Vagina (tissue), 2 donors: ENCODE data around the gene SEMA4A. TPM values are rescaled to one million over a fixed set of nuclear protein-coding genes. Genes with fewer than 3 reads are reported as not detected.

Source experiments
- DNase-seq, 2 donors: peaks; one replicate each; pipeline ENCODE4 v3.0.0-alpha.2; 2017; ENCODE audit errors: extremely low spot score in 2 of 2
- H3K27ac ChIP-seq: fragments of 200-600 bp; sonication (generic); one replicate; pipeline ENCODE4 v1.5.1; 2019
- H3K27me3 ChIP-seq: fragments of 200-600 bp; sonication (generic); one replicate; pipeline ENCODE4 v1.5.1; 2019
- H3K36me3 ChIP-seq, 2 donors: fragments of 200-600 bp; sonication (generic); one replicate each; pipeline ENCODE4 v1.5.1; 2017 to 2019
- H3K4me1 ChIP-seq: fragments of 200-600 bp; sonication (generic); one replicate; pipeline ENCODE4 v1.5.1; 2019
- H3K4me3 ChIP-seq, 2 donors: fragments of 200-600 bp; sonication (generic); 1 replicate in 1 of 2; 2 replicates in 1 of 2; pipeline ENCODE4 v1.5.1; 2016 to 2019
- H3K9me3 ChIP-seq: fragments of 200-600 bp; sonication (generic); one replicate; pipeline ENCODE4 v1.5.1; 2019
- CTCF ChIP-seq, 3 experiments: fragments of 450-650 bp in 2 of 3; fragments of 200-600 bp in 1 of 3; sonication (generic) in 1 of 3; IDR thresholded peaks; one replicate each; pipeline ENCODE4 v1.5.1; 2017 to 2019; ENCODE audit warnings: antibody characterized with exemption in 3 of 3, mild to moderate bottlenecking in 2 of 3, moderate library complexity in 2 of 3
- POLR2A ChIP-seq, 2 donors: fragments of 450-650 bp; IDR thresholded peaks; one replicate each; pipeline ENCODE4 v1.6.1; 2017; ENCODE audit warnings: antibody characterized with exemption in 2 of 2, mild to moderate bottlenecking in 2 of 2, moderate library complexity in 2 of 2
- POLR2AphosphoS5 ChIP-seq, 2 donors: sonication (generic); formaldehyde crosslinking; IDR thresholded peaks; one replicate each; pipeline ENCODE4 v1.9.0; 2017; ENCODE audit warnings: antibody characterized with exemption in 2 of 2, mild to moderate bottlenecking in 2 of 2, low read depth in 1 of 2; ENCODE audit not compliant: insufficient read depth in 1 of 2
- intact Hi-C: fragments of 100-400 bp; cut with DNase I; formaldehyde crosslinking; loops from one replicate; pipeline ENCODE4 v1.15.1; 2023
- total RNA-seq: library from RNA; depleted of rRNA; stranded (reverse); fragments of >200 nt; gene quantifications from one replicate; pipeline ENCODE4 v1.2.3, GENCODE V29; 2016

Gene SEMA4A
- total RNA-seq, 1 donor from 2014 or later: 18.7 TPM

- peak in 1 of 2 donors; percentile 14 for TF ChIP-seq POLR2AphosphoS5 (IDR thresholded peaks at IDR 0.05; ENCODE audit: insufficient read depth in 1 of 2, low read depth in 1 of 2)
- no peak for TF ChIP-seq POLR2A (IDR thresholded peaks at IDR 0.05)
- Histone ChIP-seq H3K4me3 (no peak overlapping the region), H3K27ac (no peak overlapping the region), H3K4me1 (peaks cover 41% of the 10 kb centered on the region), H3K27me3 (no peaks in the 10 kb centered on the region), H3K9me3 (no peaks in the 10 kb centered on the region), H3K36me3 (peaks cover 0 to 24% of the 10 kb centered on the region in 2 donors)
- intact Hi-C loops: no loop called here
- no peak for DNase-seq
These were observed 64.5 kb downstream of the SEMA4A start for GRCh38 chr1:156217871-156218270.

GRCh38 chr1:156220226-156220625 is 66.8 kb downstream of the SEMA4A start:
- H3K27me3 ChIP-seq: no peaks in the 10 kb centered on the region
- peaks cover 26% of the 10 kb centered on the region for H3K4me1 ChIP-seq
- no peak for TF ChIP-seq POLR2A (IDR thresholded peaks at IDR 0.05)
- TF ChIP-seq CTCF (IDR thresholded peaks at IDR 0.05): no peak
- TF ChIP-seq POLR2AphosphoS5 (IDR thresholded peaks at IDR 0.05; ENCODE audit: insufficient read depth in 1 of 2, low read depth in 1 of 2): no peak
- intact Hi-C loops: no loop called here
- no peak for DNase-seq
- no peak overlapping the region for H3K4me3 ChIP-seq
- no peaks in the 10 kb centered on the region for H3K9me3 ChIP-seq
- H3K27ac ChIP-seq: no peak overlapping the region
- H3K36me3 ChIP-seq: peaks cover 0 to 38% of the 10 kb centered on the region in 2 donors

GRCh38 chr1:156221986-156222692 is 68.8 kb downstream of the SEMA4A start:
- Histone ChIP-seq H3K27ac (no peak overlapping the region), H3K9me3 (no peaks in the 10 kb centered on the region), H3K36me3 (peaks cover 0 to 49% of the 10 kb centered on the region in 2 donors), H3K4me3 (no peak overlapping the region), H3K27me3 (no peaks in the 10 kb centered on the region), H3K4me1 (peaks cover 21% of the 10 kb centered on the region)
- intact Hi-C loops: no loop called here
- no peak for TF ChIP-seq CTCF (IDR thresholded peaks at IDR 0.05)
- no peak for TF ChIP-seq POLR2AphosphoS5 (IDR thresholded peaks at IDR 0.05; ENCODE audit: insufficient read depth in 1 of 2, low read depth in 1 of 2)
- no peak for TF ChIP-seq POLR2A (IDR thresholded peaks at IDR 0.05)
- no peak for DNase-seq

- Histone ChIP-seq H3K36me3 (peaks cover 0 to 52% of the 10 kb centered on the region in 2 donors), H3K27me3 (no peaks in the 10 kb centered on the region), H3K9me3 (no peaks in the 10 kb centered on the region), H3K4me3 (no peak overlapping the region), H3K4me1 (peaks cover 8% of the 10 kb centered on the region), H3K27ac (no peak overlapping the region)
- TF ChIP-seq CTCF (IDR thresholded peaks at IDR 0.05): peak in 1 of 3 experiments; percentile 54
- TF ChIP-seq POLR2AphosphoS5 (IDR thresholded peaks at IDR 0.05; ENCODE audit: insufficient read depth in 1 of 2, low read depth in 1 of 2): no peak
- no peak for TF ChIP-seq POLR2A (IDR thresholded peaks at IDR 0.05)
- DNase-seq: no peak
- intact Hi-C loops: loop anchor here (2.0 kb wide), 2 partner anchors 79 to 133 kb away; no protein-coding TSS in a partner anchor
These were observed 72.3 kb downstream of the SEMA4A start for GRCh38 chr1:156225677-156226014.

GRCh38 chr1:156226116-156226538 is 72.7 kb downstream of the SEMA4A start:
- intact Hi-C loops: loop anchor here (2.0 kb wide), 1 partner anchor 79 kb away; no protein-coding TSS in a partner anchor
- Histone ChIP-seq H3K9me3 (no peaks in the 10 kb centered on the region), H3K4me3 (no peak overlapping the region), H3K36me3 (peaks cover 0 to 47% of the 10 kb centered on the region in 2 donors), H3K27me3 (no peaks in the 10 kb centered on the region), H3K27ac (no peak overlapping the region), H3K4me1 (peaks cover 8% of the 10 kb centered on the region)
- no peak for TF ChIP-seq POLR2AphosphoS5 (IDR thresholded peaks at IDR 0.05; ENCODE audit: insufficient read depth in 1 of 2, low read depth in 1 of 2)
- TF ChIP-seq CTCF (IDR thresholded peaks at IDR 0.05): no peak
- no peak for TF ChIP-seq POLR2A (IDR thresholded peaks at IDR 0.05)
- no peak for DNase-seq
